ENCODE measurements around the gene DYSF. TPM values are rescaled to one million over a fixed set of nuclear protein-coding genes. Genes with fewer than 3 reads are reported as not detected.

Gene DYSF
- 0.10 and 0.18 TPM in 2 replicates for polyA plus RNA-seq (2012; rRNA removed)
- polyA plus RNA-seq (2012; cell fraction: cytosol; rRNA removed): 0.05 and 0.16 TPM in 2 replicates
- 0.67 and 0.73 TPM in 2 replicates for polyA plus RNA-seq (2012; cell fraction: nucleus; rRNA removed)

GRCh38 chr2:71453404-71454220 is at the start of gene DYSF:
DYSF (plus strand) TSS chr2:71453561.
- no peaks in the 10 kb centered on the region for H3F3A ChIP-seq (replicated peaks; ENCODE audit: insufficient read depth)
- peak; percentile 59 for DNase-seq
- CTCF ChIA-PET: interaction anchor here (2.9 kb wide), 1 partner anchor 8 kb away, joined by 14 read pairs; no protein-coding TSS in a partner anchor
- no peak within 1 kb of the TSS for H3K27ac ChIP-seq (ENCODE audit: low read depth in 2 of 2, low read length in 1 of 2)
- TF ChIP-seq TAF1 (IDR thresholded peaks at IDR 0.05; ENCODE audit: borderline replicate concordance, low read depth, low read length): no peak
- no peak for TF ChIP-seq POLR2AphosphoS5 (IDR thresholded peaks at IDR 0.05; ENCODE audit: low read depth, low read length)
- no peak for TF ChIP-seq CTCF (IDR thresholded peaks at IDR 0.05)
- TF ChIP-seq RCOR1 (IDR thresholded peaks at IDR 0.05; ENCODE audit: low read length): no peak
- no peak for TF ChIP-seq FOSL2 (IDR thresholded peaks at IDR 0.05; ENCODE audit: borderline replicate concordance, low read depth)
- no peak for TF ChIP-seq CHD2 (IDR thresholded peaks at IDR 0.05; ENCODE audit: low read length, partially characterized antibody)
- TF ChIP-seq FOXJ3 (CRISPR knock-in tag; IDR thresholded peaks at IDR 0.05): no peak
- no peak for TF ChIP-seq ZBTB33 (IDR thresholded peaks at IDR 0.05; ENCODE audit: borderline replicate concordance, low read depth)
- no peak for TF ChIP-seq ELF1 (IDR thresholded peaks at IDR 0.05)
- TF ChIP-seq GABPA (IDR thresholded peaks at IDR 0.05; ENCODE audit: low read depth): no peak
- TF ChIP-seq JUND (IDR thresholded peaks at IDR 0.05): no peak
- no peak for TF ChIP-seq USF2 (IDR thresholded peaks at IDR 0.05; ENCODE audit: borderline replicate concordance, low read depth, low read length)
- no peak for TF ChIP-seq NRF1 (IDR thresholded peaks at IDR 0.05; ENCODE audit: low read depth, low read length)
- TF ChIP-seq SMC3 (IDR thresholded peaks at IDR 0.05; ENCODE audit: low read depth, low read length): no peak
- no peak for TF ChIP-seq MAX (IDR thresholded peaks at IDR 0.05; ENCODE audit: low read depth)
- TF ChIP-seq RXRA (IDR thresholded peaks at IDR 0.05; ENCODE audit: borderline replicate concordance, low read depth): no peak
- TF ChIP-seq YY1 (IDR thresholded peaks at IDR 0.05; ENCODE audit: low read depth): no peak
- TF ChIP-seq TEAD4 (IDR thresholded peaks at IDR 0.05; ENCODE audit: borderline replicate concordance, insufficient read depth): no peak
- no peak for TF ChIP-seq MXI1 (IDR thresholded peaks at IDR 0.05; ENCODE audit: low read depth, low read length)
- peak within 1 kb of the TSS; percentile 71 for H3K4me2 ChIP-seq
- no peaks in the 10 kb centered on the region for H3K79me2 ChIP-seq (ENCODE audit: insufficient read depth)
- POLR2A ChIA-PET: interaction anchor here (0.5 kb wide), 1 partner anchor 99 kb away, joined by 6 read pairs; no protein-coding TSS in a partner anchor
- H3K27me3 ChIP-seq (ENCODE audit: insufficient read depth): 0 out of 2 replicates have a peak, but pooled peaks cover 5% of the 10 kb centered on the region
- H3K9ac ChIP-seq: no peak within 1 kb of the TSS
- peak within 1 kb of the TSS; percentile 38 to 43 for H3K4me3 ChIP-seq (ENCODE audit: low read depth in 2 of 2, low read length in 1 of 2)
- no peaks in the 10 kb centered on the region for H3K9me2 ChIP-seq
- no peaks in the 10 kb centered on the region for H3K9me3 ChIP-seq
- peaks cover 0 to 30% of the 10 kb centered on the region in 2 experiments; a peak in 1 of 4 replicates for H3K4me1 ChIP-seq (ENCODE audit: control insufficient read depth in 1 of 2, insufficient read depth in 2 of 2, low read depth in 1 of 2, low read length in 1 of 2)
- WGBS (ENCODE audit: low lambda C conversion rate): 36% methylated on average over 27 of the region's 66 CpGs
- H3K36me3 ChIP-seq (replicated peaks in 1 of 2; ENCODE audit: control insufficient read depth in 1 of 2, insufficient read depth in 2 of 2, low read length in 1 of 2): no peaks in the 10 kb centered on the region
- no peaks in the 10 kb centered on the region for H4K20me1 ChIP-seq (ENCODE audit: insufficient read depth)
- 0 out of 2 replicates have a peak within 1 kb of the TSS, but pooled peaks have one; percentile 56 for H2AFZ ChIP-seq (ENCODE audit: low read depth)
